Lung (tissue), 12 donors: Measurements from ENCODE around the gene STX11. TPM values are rescaled to one million over a fixed set of nuclear protein-coding genes. Genes with fewer than 3 reads are reported as not detected.

Experiments used
- ATAC-seq: fragments of 200-7000 bp; cut with Tn5 transposase; one replicate; pipeline ENCODE4 v1.9.1; 2020; ENCODE audit warnings: moderate number of reproducible peaks; ENCODE audit not compliant: insufficient read depth, low FRiP score
- DNase-seq, 3 donors: peaks; one replicate each; pipeline ENCODE4 v3.0.0-alpha.2; 2013 to 2017
- H3K27ac ChIP-seq, 2 donors: one replicate each; pipeline ENCODE4 v1.5.1; 2013; ENCODE audit warnings: mild to moderate bottlenecking in 2 of 2, moderate library complexity in 2 of 2, control low read depth in 1 of 2, inconsistent platforms in 1 of 2, low read depth in 1 of 2, low read length in 1 of 2
- H3K27me3 ChIP-seq, 3 donors: one replicate each; pipeline ENCODE4 v1.5.1; 2013; ENCODE audit warnings: low read length in 2 of 3; ENCODE audit not compliant: control insufficient read depth in 3 of 3, insufficient read depth in 3 of 3
- H3K36me3 ChIP-seq, 4 donors: one replicate each; pipeline ENCODE4 v1.5.1; 2013; ENCODE audit warnings: low read length in 4 of 4, mild to moderate bottlenecking in 1 of 4, moderate library complexity in 1 of 4; ENCODE audit not compliant: control insufficient read depth in 4 of 4, insufficient read depth in 4 of 4
- H3K4me1 ChIP-seq, 5 donors: one replicate each; pipeline ENCODE4 v1.5.1; 2013; ENCODE audit warnings: low read length in 5 of 5, mild to moderate bottlenecking in 2 of 5, moderate library complexity in 1 of 5; ENCODE audit not compliant: control insufficient read depth in 5 of 5, insufficient read depth in 5 of 5
- H3K4me3 ChIP-seq: one replicate; pipeline ENCODE4 v1.5.1; 2013; ENCODE audit warnings: mild to moderate bottlenecking, control low read depth, moderate library complexity
- H3K9ac ChIP-seq, 2 donors: one replicate each; pipeline ENCODE4 v1.5.1; 2013; ENCODE audit warnings: low read length in 2 of 2, control low read depth in 1 of 2; ENCODE audit not compliant: insufficient read depth in 1 of 2
- H3K9me3 ChIP-seq, 4 donors: one replicate each; pipeline ENCODE4 v1.5.1; 2013; ENCODE audit warnings: low read length in 3 of 4, mild to moderate bottlenecking in 1 of 4, moderate library complexity in 1 of 4; ENCODE audit not compliant: control insufficient read depth in 4 of 4, insufficient read depth in 3 of 4
- CTCF ChIP-seq: IDR thresholded peaks from 2 replicates; pipeline ENCODE4 v1.5.1; 2012; ENCODE audit warnings: mild to moderate bottlenecking; ENCODE audit errors: control extremely low read depth, extremely low read depth
- WGBS, 2 donors: extraction: QIAGEN DNeasy Blood & Tissue Kit; methylation state at CpG; one replicate each; pipeline ENCODE4 v1.1.7; 2013; 5-methylcytosine and 5-hydroxymethylcytosine counted together
- polyA plus RNA-seq, 2 donors: library from polyadenylated mRNA; stranded (reverse); fragments of 200-250 nt; gene quantifications; one replicate each; pipeline ENCODE4 v1.2.1, GENCODE V29; 2013
- total RNA-seq, 2 donors: library from RNA; depleted of rRNA in 1 of 2; stranded (reverse); fragments of >200 nt in 1 of 2; gene quantifications; one replicate each; pipeline ENCODE4 v1.2.1, GENCODE V29; 2014 to 2021
- donor health status: control.
- donor health status: control.
- donor health status: Bipolar disorder and iron deficiency.
- donor health status: healthy.
- donor health status: DM: yes; HTN: yes; CAD: no.

Gene STX11
- total and polyA plus RNA-seq, 4 donors = 10.6 to 62.7 (median 35.7) TPM

- ATAC-seq (no peak), DNase-seq (no peak)
- Histone ChIP-seq H3K27me3 (no peaks in the 10 kb centered on the region), H3K27ac (no peak overlapping the region), H3K36me3 (no peaks in the 10 kb centered on the region), H3K9me3 (no peaks in the 10 kb centered on the region), H3K4me3 (no peak overlapping the region), H3K9ac (no peak overlapping the region), H3K4me1 (peaks cover 0 to 3% (median 0%) of the 10 kb centered on the region in 5 donors)
- 73 to 80% methylated on average over 7 of the region's 7 CpGs for WGBS, 2 donors
- TF ChIP-seq CTCF = no peak
Measured at GRCh38 chr6:144194293-144194810, 44.0 kb downstream of the STX11 start.

GRCh38 chr6:144195671-144196270, 45.5 kb downstream of the STX11 start:
- H3K9me3 ChIP-seq = peaks cover 0 to 2% (median 0%) of the 10 kb centered on the region in 4 donors
- WGBS, 2 donors = 51 to 70% methylated on average over 3 of the region's 3 CpGs
- no peaks in the 10 kb centered on the region for H3K27me3 ChIP-seq
- peaks cover 0 to 3% (median 0%) of the 10 kb centered on the region in 5 donors for H3K4me1 ChIP-seq
- peak in 2 of 3 donors; percentile 35 to 57 for DNase-seq
- H3K36me3 ChIP-seq = no peaks in the 10 kb centered on the region
- TF ChIP-seq CTCF = no peak
- no peak overlapping the region for H3K27ac ChIP-seq
- no peak overlapping the region for H3K4me3 ChIP-seq
- H3K9ac ChIP-seq = no peak overlapping the region
- no peak for ATAC-seq

- no peak for DNase-seq
- Histone ChIP-seq H3K36me3 (no peaks in the 10 kb centered on the region), H3K4me3 (no peak overlapping the region), H3K9ac (no peak overlapping the region), H3K9me3 (peaks cover 0 to 9% (median 7%) of the 10 kb centered on the region in 4 donors), H3K27me3 (no peaks in the 10 kb centered on the region), H3K27ac (no peak overlapping the region), H3K4me1 (peaks cover 0 to 3% (median 0%) of the 10 kb centered on the region in 5 donors)
- no peak for TF ChIP-seq CTCF
- whole genome bisulfite sequencing, 2 donors = 83 to 88% methylated on average over 3 of the region's 3 CpGs
- ATAC-seq = no peak
Measured at GRCh38 chr6:144197919-144198318, 47.6 kb downstream of the STX11 start.
